ENCODE measurements around the gene MACF1. TPM values are rescaled to one million over a fixed set of nuclear protein-coding genes. Genes with fewer than 3 reads are reported as not detected.

The MACF1 gene
- total RNA-seq, 1 donor from 2014 or later = 185 TPM

DNA sequence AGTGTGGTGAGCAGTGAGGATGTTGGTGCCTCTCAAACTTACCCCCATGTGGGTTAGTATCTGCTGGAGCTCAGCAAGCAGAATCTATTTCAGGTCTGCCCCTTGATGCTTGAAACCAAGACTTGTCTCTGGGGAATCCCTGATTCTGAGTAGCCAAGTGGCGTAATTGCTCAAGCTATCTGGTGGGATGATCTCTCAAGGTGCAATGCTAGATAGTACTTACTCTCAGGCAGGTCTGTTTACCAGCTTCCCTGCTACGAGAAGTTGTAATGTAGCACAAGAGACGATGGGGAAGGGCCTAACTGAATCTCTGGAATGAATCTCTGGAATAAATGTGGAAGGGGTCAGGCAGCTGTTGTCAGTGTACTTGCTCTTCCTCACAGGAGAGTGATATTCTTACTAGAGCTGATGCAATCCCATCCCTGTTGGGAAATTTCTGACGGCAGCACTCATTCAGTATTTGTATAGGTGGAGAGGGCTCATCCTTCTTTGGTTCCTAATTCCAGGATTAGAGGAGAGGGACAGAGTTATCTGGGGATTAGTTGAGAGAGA is 65.4 kb downstream of the MACF1 start:
- no peak for DNase-seq (ENCODE audit: low read depth, low spot score)
- H3K27ac Mint-ChIP-seq (ENCODE audit: unreplicated experiment) = no peak overlapping the region
- H3K4me1 Mint-ChIP-seq = peaks cover 42% of the 10 kb centered on the region
- no peaks in the 10 kb centered on the region for H3K9me3 Mint-ChIP-seq
- H3K4me3 Mint-ChIP-seq = no peak overlapping the region
- TF ChIP-seq, protein P1, sequence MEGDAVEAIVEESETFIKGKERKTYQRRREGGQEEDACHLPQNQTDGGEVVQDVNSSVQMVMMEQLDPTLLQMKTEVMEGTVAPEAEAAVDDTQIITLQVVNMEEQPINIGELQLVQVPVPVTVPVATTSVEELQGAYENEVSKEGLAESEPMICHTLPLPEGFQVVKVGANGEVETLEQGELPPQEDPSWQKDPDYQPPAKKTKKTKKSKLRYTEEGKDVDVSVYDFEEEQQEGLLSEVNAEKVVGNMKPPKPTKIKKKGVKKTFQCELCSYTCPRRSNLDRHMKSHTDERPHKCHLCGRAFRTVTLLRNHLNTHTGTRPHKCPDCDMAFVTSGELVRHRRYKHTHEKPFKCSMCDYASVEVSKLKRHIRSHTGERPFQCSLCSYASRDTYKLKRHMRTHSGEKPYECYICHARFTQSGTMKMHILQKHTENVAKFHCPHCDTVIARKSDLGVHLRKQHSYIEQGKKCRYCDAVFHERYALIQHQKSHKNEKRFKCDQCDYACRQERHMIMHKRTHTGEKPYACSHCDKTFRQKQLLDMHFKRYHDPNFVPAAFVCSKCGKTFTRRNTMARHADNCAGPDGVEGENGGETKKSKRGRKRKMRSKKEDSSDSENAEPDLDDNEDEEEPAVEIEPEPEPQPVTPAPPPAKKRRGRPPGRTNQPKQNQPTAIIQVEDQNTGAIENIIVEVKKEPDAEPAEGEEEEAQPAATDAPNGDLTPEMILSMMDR (conservative IDR thresholded peaks at IDR 0.05) = no peak
- no peaks in the 10 kb centered on the region for H3K27me3 Mint-ChIP-seq (ENCODE audit: low read depth)
- no peaks in the 10 kb centered on the region for H3K36me3 Mint-ChIP-seq (ENCODE audit: low read depth)

DNA sequence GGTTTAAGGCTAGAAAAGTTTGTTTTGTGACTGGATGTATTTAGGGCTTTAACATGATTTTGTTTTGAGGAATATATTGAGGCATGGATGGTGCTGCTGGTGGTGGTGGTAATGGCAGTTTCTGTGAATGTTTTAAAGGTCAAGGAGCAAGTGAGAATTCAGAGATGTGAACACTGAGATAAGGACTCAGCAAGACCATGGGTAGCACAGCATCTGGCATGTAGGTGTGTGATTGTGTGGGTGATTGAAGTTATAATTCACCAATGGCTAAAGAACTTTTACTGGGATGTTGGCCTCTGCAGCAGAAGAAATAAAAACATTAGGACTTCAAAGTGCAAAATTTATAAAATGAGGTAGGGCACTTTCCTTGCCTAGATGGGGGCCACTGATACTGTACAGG is 65.9 kb downstream of the MACF1 start:
- H3K4me1 Mint-ChIP-seq = peaks cover 42% of the 10 kb centered on the region
- no peak overlapping the region for H3K27ac Mint-ChIP-seq (ENCODE audit: unreplicated experiment)
- no peaks in the 10 kb centered on the region for H3K36me3 Mint-ChIP-seq (ENCODE audit: low read depth)
- no peaks in the 10 kb centered on the region for H3K27me3 Mint-ChIP-seq (ENCODE audit: low read depth)
- H3K4me3 Mint-ChIP-seq = no peak overlapping the region
- DNase-seq (ENCODE audit: low read depth, low spot score) = no peak
- TF ChIP-seq, protein P1 (conservative IDR thresholded peaks at IDR 0.05) = no peak
- H3K9me3 Mint-ChIP-seq = no peaks in the 10 kb centered on the region

DNA sequence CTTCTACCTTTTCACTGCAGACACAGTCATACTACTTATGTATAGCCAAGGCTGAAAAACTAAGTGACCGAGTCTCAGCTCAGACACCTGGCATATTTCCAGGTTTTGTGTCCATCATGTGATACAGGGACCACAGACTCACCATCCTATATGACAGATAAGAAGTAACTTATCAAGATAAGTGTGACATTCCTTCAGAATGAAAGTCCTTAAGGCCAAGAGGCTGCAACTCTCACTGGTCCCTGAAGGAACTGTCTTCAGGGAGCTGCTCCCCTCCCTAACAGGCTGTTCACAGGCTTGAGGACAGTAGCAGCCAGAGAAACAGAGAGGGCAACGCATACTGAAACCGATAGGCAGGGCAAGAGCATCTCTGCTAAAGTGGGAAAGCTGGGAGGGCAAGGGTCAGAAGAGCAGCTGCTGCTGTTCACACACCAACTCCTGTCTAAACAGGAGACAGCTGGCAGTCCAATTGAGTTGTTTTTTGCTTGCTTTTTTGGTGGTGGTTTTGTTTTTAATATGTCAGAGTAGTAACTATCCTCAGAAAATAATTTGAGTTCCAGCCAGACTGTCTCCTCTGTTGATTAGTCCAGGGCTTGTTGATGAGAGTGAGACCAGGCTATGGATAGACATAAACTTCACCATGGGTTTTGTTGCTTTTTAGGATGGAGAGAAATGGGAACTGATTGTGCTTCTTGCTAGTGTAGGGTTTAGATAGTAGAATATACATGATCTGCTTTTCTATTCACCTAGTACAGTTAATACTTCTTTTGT is 67.7 kb downstream of the MACF1 start:
- Mint-ChIP-seq H3K4me1 (peaks cover 42% of the 10 kb centered on the region), H3K36me3 (ENCODE audit: low read depth) (no peaks in the 10 kb centered on the region), H3K9me3 (no peaks in the 10 kb centered on the region), H3K4me3 (no peak overlapping the region), H3K27me3 (ENCODE audit: low read depth) (no peaks in the 10 kb centered on the region), H3K27ac (ENCODE audit: unreplicated experiment) (peak overlapping the region; percentile 20)
- TF ChIP-seq, protein P1 (conservative IDR thresholded peaks at IDR 0.05) = no peak
- DNase-seq (ENCODE audit: low read depth, low spot score) = no peak

- peaks cover 37% of the 10 kb centered on the region for H3K4me1 Mint-ChIP-seq
- TF ChIP-seq, protein P1 (conservative IDR thresholded peaks at IDR 0.05) = no peak
These were observed 68.4 kb downstream of the MACF1 start for GRCh38 chr1:39272798-39273469.

DNA sequence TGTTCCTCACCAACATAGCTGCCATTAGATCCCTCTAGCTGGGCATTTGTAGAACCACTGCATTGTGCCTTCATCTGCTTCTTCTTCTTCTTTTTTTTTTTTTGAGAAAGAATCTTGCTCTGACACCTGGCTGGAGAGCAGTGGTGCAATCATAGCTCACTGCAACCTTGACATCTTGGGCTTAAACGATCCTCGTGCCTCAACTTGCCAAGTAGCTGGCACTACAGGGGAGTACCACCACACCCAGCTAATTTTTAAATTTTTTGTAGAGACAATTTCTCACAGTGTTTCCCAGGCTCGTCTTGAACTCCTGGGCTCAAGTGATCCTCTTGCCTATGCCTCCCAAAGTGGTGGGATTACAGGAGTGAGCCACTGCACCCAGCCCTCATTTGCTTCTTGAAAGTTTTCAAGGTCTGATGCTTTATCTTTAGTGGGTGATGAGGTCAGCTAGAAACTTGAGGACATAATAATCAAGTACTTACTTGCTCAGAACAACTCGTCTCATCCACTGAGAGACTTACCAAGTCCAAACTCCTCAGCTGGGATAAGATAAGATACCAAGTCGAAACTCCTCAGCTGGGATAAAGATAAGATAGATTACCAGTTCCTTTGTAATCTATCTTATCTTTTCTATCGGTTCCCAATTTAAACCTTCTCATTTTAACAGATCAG is 71.5 kb downstream of the MACF1 start:
- TF ChIP-seq, protein P1 (conservative IDR thresholded peaks at IDR 0.05) = no peak
- no peak overlapping the region for H3K4me3 Mint-ChIP-seq
- no peak for DNase-seq (ENCODE audit: low read depth, low spot score)
- no peak overlapping the region for H3K27ac Mint-ChIP-seq (ENCODE audit: unreplicated experiment)
- no peaks in the 10 kb centered on the region for H3K9me3 Mint-ChIP-seq
- H3K36me3 Mint-ChIP-seq (ENCODE audit: low read depth) = no peaks in the 10 kb centered on the region
- H3K4me1 Mint-ChIP-seq = peaks cover 14% of the 10 kb centered on the region
- no peaks in the 10 kb centered on the region for H3K27me3 Mint-ChIP-seq (ENCODE audit: low read depth)

More at GRCh38 chr1:39272798-39273469, 68.4 kb downstream of the MACF1 start:
- no peaks in the 10 kb centered on the region for H3K36me3 Mint-ChIP-seq (ENCODE audit: low read depth)
- H3K4me3 Mint-ChIP-seq = no peak overlapping the region
- H3K27me3 Mint-ChIP-seq (ENCODE audit: low read depth) = no peaks in the 10 kb centered on the region
- DNase-seq (ENCODE audit: low read depth, low spot score) = no peak
- no peak overlapping the region for H3K27ac Mint-ChIP-seq (ENCODE audit: unreplicated experiment)
- H3K9me3 Mint-ChIP-seq = no peaks in the 10 kb centered on the region
